NCI-H1048 (cell line): ENCODE results near the gene SENP8.

Experiments
- DNase-seq: peaks from one replicate; lab custom pipeline; 2025; lab: John Stamatoyannopoulos, UW

The SENP8 gene

DNA sequence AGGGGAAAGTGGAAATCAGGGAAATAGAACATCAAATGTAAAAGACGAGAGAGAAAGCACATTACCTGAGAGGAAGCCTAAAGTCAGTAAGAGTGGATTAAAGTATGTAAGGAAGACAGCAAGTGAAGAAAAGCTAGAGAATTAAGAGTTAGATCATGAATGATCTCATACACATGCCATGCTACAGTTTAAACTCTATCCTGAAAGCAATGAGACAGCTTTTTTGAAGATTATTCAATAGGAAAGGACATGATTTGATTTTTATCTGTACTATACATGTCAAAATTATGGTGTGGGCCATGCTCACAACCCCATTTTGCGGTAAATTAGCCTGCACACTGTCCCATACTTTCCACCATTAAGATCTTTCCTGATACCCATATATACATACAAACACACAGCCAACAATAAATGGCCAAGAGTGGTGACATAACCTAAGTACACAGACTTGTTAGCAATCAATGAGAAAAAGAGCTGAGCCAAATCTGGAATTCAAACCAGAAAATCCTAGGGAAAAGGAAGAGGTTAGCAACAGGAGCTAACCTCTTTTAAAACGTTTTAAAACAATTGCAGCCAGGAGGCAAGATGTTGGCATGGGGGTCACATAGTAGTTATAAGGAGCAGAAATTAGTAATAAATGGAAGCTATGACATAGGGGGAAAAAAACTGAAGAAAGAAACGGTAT is 4.7 kb upstream of the SENP8 start:
- no peak for DNase-seq

DNA sequence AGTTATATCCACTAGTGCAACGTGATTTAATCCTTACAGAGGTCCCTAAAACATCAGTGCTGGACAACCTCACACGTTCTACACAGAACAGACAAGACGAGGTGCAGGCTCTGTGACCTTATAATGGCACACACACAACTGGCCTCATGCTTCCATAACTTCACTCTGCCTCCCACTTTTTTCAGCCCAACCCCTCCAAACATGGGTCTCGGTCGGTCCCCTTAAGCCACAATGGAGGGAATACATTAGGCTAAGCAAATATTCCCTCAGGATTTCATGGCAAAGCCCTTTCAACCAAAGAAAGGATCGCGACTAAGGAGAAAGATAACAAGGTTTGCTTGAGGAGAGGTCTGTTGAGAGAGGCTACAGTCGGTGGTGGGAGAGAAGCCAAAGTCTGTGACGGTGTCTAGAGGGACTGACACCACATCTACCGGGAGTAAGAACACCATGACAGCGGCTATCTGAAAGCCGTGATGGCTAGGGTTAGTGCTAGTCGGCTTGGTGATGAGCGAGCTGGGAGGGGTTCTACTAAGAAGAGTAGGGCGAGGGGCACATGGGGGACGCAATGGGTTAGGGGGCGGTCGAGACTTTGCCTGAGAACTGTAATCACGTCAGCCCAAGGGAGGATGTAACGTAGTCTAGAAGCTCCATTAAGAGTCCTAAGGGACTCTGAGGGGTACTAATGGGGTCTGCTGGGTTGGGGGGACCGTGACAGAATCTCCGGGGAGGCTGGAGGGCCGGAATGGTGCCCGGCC is 1.3 kb upstream of the SENP8 start:
- no peak for DNase-seq

DNA sequence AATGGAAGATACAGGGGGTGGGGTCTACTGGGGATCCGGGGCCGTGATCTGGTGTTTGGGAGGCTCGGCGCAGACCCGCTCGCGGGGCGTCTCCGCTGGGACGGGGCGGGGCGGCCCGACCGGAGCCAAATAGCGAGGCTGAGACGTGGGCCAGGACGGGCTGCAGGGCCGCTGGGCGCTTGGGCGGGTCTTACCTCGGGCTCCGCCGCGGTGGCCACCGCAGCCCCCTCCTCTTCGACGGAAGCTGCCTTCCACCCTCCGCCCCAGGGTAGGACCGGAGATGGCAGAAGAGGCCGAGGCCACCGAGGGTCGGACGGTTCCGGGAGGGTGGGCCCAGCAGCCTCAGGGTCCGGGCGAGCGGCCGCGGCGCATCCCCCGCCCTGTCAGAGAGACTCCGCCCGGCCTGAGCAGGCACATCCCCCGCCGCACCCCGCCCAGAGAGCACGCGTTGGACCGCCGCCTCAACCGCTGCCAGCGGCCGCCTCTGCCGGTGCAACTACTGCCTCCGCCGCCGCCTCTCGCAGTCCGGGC is 652 bp upstream of the SENP8 start:
- DNase-seq, result no peak

DNA sequence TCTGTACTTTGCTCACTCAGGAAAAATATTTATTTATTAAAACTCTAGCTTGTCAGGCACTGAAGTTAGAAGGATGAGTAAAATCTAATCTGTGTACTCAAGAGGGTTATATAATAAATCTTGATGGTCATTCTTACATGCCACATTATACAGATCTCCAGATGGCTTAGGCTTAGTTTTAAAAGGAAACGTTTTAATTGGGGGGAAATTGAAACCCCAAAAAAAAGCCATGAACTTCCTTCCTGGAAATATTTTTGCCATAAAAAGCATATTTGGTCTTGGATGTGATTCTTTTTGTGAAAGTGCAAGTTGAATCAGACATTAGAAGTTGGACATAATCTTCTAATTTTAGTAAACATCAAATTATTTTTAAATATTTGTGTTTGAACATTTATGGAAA is 6.0 kb downstream of the SENP8 start:
- DNase-seq, result no peak

DNA sequence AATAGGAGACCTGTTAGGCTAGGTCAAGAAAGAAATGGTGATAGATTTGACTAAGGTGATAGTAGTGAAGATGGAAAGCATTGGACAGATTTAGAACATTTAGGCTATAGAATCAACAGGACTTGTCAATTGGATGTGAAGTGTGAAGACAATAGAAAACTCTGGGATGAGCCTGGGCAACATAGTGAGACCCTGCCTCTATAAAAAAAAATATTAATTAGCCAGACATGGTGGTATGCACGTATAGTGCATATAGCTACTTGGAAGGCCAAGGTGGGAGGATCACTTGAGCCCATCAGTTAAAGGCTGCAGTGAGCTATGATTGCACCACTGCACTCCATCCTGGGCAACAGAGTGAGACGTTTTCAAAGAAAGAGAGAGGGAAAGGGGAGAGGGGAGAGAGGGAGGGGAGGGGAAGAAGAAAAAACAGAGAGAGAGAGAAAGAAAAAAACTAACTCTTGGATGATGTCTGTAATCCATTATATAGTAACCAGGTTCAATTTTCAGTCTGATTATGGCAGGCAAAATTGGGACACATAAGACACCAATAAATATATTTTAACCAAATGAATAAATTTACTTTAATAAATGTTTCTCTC is 9.6 kb downstream of the SENP8 start:
- DNase-seq, result no peak

DNA sequence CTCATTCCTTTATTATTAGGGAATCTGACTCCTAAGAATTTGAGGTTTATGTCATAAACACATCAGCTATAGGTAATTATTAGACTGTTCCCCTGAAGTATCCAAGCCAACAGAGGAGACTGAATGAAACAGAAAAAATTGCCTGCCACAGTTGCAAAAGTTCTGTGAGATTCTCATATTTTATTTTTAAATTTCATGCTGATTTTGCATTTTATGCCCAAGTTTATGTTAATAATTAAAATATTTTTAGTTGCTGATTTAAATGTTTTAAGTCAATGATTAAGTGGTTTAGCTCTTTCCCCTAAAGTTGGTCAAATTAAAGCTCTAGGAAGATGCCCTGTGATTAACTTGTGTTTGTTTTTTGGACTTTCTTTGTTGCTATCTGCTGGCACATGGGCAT is 10.2 kb downstream of the SENP8 start:
- DNase-seq, result no peak

DNA sequence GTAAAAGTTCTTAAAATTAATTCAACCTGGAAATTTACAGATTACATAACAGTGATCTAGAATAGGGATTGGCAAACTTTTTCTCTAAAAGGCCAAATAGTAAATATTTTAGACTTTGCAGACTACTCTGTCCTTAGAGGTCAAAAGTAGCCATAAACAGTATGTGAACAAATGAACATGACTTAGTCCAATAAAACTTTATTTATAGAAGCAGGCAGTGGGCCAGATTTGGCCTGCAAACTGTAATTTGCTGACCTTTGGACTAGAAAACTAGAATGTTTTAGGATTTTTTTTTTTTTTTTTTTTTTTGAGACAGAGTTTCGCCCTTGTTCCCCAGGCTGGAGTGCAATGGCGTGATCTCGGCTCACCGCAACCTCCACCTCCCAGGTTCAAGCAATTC is 12.1 kb downstream of the SENP8 start:
- DNase-seq, result no peak

DNA sequence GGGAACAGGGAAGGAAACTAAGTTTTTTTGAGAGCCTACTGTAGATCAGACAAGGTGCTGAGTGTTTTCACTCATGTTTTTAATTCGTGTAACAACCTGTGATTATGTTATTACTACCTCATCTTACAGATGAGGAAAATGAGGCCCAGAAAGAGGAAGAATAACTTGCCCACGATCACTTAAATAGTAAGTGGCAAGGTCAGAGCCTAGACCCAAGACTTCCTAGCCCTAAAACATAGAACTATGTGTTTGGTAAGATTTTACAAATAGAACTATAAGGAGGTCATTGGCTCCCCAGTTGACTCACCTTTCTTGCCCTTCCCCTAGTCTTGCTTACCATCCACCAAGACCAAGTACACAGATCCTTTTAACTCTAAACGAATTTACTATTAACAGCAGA is 13.7 kb downstream of the SENP8 start:
- no peak for DNase-seq

DNA sequence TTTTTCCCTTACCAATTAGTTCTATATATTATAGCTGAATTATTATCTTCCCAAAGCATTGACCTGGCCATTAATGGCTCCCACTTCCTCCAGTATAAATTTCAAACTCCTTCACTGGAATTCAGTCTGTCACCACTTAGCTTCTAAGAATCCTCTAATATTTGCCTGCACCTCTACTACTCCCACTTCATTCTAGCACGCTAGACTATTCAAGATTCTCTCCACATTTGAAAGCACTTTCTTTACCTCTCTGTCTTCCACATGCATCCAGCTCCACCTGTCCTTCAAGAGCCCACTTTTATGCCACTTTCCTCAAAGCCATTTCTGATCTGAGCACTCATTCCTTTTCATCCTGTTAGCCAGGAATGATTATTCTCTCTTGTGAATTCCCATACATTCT is 15.0 kb downstream of the SENP8 start:
- no peak for DNase-seq

DNA sequence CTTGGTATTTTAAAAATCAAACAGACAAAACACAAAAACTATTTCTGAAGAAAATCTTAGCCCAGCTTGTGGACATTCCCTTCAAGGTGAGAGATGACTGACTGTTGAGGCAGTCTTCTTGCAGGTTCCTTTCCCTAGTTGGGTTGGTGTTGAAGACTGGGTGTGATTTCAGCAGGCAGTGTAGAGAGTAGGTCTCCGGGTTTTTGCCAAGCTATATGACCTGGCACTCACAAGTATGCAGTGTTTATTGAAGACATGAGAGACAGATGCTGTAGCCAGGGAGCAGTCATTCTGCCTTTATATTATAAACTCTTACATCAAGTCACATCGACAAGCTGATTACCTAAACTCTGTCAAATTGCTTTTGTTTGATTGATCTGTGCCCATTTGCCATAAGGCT is 17.5 kb downstream of the SENP8 start:
- no peak for DNase-seq

DNA sequence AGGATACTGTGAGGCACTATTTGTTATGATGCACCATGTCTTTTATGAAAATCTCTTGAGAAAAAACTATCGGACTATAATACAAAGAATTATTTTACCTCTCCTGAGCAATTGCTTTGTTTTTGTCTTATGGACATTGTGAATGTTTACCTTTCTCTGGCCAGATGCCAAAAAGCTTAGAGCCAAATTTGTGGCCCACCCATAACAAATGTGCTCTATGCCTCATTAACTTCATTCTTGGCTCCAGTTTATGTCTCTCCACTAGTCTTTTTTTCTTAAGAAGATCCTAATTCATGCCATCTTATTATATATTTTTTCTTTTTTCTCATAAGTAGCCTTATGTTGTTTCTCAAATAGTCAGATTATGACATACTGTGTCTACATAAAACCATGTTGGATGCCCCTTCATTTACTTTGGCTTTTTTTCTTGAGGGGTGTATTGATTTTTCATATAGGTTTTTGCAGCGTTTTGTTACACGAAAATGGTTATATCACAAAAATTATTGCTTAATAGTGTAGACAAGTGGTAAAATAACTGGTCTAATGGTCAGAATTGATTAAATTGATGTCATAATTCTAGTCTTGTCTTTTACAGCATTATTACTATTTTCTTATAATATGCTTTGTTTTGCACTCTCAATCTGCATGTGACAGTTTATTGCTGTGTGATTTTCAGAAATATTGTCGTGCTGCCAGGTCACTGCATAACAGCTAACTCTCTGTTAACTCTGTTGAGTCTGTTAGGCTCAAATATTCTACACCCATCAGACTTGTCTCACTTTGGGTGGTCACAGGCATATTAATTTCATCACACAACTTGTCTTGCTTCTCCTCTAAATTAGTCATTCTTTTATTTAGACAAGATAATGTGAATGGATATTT is 18.2 kb downstream of the SENP8 start:
- DNase-seq, result no peak

DNA sequence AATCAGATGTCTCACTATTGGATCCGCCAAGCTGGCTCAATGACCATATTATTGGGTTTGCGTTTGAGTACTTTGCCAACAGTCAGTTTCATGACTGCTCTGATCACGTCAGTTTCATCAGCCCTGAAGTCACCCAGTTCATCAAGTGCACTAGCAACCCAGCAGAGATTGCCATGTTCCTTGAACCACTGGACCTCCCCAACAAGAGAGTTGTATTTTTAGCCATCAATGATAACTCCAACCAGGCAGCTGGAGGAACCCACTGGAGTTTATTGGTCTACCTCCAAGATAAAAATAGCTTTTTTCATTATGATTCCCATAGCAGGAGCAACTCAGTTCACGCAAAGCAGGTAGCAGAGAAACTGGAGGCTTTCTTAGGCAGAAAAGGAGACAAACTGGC is 21.5 kb downstream of the SENP8 start:
- no peak for DNase-seq

DNA sequence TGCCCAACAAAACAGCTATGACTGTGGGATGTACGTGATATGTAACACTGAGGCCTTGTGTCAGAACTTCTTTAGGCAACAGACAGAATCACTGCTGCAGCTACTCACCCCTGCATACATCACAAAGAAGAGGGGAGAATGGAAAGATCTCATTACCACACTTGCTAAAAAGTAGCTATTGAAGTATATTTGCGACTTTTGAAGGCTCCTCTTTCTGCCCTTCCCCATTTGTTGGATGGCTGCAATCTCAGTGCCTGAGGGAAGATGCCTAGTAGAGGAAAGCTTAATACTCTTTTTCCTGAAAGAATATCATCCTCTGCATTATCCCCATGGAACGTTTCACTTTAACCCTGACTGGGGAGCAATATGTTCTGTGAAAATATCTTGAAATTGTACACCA is 21.9 kb downstream of the SENP8 start:
- DNase-seq, result no peak

DNA sequence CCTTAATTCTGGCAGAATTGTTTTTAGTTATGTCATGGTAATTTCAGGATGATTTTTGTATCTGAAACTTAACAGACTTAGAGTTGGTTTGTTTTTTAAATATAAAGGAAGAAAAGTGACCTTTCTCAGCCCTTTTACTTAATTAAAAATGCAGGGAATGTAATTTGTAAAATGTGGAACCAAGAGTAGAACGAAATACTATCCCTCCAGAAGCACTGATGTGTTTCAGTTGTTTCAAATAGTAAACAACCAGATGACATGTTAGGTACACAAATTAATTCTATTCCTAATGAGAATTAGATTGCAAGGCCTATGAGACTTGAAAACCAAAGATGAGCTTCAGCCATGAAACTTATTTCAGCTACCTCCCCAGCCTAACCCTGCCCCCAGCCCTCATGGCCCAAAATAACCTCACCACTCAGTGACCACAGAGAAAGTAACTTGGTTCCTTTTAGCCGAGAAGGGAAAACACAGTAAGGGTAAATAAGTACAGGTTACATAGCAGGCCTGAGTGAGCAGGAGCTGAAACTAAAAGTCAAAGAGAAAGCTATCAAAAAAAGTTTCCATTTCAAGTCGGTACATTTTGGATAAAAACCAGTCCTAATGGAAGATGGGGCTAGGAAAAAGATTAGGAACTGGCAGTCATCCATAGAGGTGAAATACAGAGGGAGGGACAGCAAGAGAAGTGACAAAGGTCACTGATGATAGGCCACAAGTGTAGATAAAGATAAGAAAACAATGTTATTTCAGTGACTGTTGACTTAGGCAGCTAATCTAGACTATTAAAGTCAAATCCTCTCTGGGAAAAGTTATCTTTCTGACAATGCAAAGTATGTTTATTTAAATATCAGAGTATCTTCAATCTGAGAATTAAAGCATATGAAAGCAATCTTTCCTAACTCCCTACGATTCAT is 23.2 kb downstream of the SENP8 start:
- DNase-seq, result no peak

DNA sequence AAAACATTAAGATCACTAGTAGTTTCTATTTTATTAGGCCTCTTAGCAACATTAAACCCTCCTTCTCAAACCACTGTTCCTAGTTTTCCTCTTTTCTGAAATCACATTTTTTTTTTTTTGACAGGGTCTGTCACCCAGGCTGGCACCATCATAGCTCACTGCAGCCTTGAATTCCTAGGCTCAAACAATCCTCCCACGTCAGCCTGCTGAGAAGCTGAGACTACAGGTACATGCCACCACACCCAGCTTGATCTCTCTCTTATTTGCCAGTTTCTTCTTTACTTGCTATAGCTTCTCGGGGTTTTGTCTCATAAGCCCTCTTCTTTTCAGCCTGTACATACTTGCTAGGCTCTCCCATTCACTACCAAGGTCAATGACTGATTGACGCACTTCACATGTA is 28.0 kb downstream of the SENP8 start:
- no peak for DNase-seq

DNA sequence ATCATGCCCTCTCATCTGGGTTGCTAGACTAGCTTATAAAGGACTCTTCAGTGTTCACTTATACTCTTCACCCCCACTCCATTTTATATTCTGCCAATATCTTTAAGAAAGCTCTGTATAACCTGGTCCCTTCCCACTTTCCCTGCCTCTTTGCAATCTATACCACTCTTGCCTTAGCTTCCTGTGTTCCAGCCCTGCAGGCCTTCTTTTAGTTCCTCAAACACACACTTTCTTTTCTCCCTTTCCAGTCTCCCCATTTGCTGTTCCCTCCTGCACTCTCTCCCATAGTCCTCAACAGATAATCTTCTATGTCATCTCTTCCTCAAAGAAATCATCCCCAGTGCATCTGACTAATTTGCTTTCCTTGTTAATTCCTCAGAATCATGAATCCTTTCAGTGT is 28.7 kb downstream of the SENP8 start:
- DNase-seq, result no peak

DNA sequence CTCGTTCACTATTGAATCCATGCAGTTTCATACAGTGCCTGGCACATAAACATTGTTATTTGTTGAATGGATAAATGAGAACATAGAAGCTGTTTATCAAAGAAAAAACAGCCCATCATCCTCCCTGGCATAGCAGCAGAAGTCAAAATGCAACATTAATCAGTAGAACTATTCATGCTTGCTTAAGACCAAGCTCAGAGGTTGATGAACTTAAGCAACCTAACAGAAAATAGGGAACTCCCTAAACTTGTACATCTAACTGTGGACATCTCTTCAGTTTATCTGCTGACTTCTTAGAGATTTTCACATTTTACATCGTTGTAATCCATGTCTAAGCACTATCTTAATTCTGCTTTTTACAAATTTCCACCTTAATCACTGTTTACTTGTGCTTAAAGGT is 29.2 kb downstream of the SENP8 start:
- no peak for DNase-seq

DNA sequence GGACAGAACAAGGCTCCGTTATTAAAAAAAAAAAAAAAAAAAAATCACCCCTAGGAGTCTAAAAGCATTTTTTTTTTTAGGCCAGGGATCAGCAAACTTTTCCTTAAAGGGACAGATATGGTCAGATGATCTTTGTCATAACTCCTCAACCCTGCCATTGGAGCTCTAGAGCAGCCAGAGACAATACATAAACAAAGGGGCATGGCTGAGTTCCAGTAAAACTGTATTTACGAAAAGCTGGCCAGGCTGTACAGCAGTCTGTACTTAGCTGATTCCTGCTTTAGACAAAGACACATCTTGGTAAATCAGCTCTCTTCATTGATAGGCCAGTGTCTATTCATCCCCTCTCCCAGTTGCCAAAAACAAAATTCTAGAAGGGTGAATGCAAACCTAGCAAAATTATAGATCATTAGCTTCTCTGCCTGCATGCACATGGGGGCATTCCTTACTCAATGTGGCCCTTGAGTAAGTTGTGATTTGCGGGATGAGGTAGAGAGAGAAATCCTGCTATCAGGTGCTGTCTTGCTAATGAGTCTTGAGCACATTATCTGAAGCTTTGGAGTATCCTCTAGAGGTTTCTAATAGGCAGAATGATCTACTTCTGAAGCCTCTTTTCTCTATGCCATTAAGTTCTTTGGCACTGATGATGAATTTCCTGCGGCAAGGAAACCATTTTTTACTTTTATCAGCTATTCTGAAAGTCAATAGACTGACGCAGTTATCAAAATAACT is 35.2 kb downstream of the SENP8 start:
- DNase-seq, result no peak

DNA sequence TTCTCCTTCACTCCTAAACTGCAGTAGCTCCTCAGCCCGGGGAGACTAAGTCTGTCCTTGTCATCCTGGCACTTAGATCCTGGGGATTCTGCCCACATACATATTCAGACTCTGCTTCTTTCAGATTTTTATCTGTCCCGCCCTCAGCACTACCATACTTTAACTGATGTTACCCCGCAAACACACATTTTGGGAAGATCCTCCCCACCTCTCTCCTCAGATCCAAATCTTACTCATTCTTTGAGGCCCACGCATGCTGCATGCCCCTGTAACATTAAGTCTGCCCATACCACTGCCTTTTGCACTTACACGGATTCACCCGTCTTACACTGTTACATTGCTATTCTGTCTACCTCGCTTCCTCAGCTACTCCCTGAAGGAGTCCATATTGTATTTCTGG is 36.1 kb downstream of the SENP8 start:
- DNase-seq, result no peak

DNA sequence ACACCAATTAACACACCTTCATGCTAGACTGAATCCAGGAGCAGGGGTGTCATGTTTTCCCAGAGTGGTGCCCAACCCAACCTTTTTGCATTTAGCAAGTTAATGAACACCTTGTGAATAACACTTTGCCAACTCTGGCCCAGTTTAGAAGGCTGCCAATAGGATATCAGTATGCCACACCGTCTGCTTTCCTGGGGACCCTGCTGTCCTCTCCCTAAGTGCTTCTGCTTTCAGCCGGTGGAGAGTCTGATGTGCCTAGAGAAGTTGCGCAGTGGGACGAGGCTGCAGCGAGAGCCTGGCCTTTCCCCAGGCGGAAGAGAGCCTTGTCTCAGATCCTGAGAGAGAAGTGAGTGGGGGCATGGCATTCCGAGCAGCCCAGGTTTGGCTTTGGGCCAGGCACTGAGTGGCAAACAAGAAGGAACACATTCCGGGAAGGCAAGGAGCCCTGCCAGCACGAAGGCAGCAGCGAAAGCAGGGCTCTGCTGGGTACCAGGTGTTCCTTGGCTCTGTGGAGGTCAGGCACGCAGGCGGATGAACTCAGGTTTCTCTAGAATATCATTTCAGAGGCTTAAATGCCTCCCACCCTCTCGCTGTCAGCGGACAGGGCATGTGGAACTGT is 36.9 kb downstream of the SENP8 start:
- DNase-seq, result peak; percentile 35
